Activated naive CD4-positive, alpha-beta T cell (primary cell): ENCODE measurements around the gene EDN2.

Experiments
- DNase-seq, 4 experiments: peaks; one replicate each; lab custom pipeline; 2025; lab: John Stamatoyannopoulos, UW

EDN2 gene

GRCh38 chr1:41498391-41498790 is 13.9 kb upstream of the EDN2 start:
- no peak for DNase-seq

DNA sequence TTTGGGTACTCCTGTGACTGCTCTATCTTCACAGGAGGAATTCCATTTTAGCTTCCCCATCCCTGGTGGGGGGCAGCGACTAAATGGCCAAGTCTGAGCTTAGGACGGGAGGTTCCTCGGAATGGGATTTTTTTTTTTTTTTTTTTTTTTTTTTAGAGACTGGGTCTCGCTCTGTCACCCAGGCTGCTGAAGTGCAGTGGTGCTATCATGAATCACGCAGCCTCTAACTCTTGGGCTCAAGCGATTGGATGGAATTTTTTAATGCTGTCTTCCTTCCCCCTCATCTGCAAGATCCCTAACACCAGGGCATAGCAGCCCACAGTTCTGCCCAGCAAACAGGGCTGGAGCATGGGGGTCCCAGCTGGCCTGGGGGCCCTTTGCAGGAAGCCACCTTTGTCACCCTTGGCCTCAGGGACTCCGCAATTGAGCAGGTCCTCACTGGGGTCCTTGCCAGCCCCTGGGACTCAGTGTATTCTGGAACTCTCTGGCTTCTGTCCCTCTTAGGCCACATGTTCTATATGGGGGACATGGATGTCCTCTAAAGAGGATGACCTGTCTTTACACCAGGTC is 13.1 kb upstream of the EDN2 start:
- DNase-seq, result no peak

- DNase-seq, result no peak
These were observed 12.6 kb upstream of the EDN2 start for GRCh38 chr1:41497056-41497440.

DNA sequence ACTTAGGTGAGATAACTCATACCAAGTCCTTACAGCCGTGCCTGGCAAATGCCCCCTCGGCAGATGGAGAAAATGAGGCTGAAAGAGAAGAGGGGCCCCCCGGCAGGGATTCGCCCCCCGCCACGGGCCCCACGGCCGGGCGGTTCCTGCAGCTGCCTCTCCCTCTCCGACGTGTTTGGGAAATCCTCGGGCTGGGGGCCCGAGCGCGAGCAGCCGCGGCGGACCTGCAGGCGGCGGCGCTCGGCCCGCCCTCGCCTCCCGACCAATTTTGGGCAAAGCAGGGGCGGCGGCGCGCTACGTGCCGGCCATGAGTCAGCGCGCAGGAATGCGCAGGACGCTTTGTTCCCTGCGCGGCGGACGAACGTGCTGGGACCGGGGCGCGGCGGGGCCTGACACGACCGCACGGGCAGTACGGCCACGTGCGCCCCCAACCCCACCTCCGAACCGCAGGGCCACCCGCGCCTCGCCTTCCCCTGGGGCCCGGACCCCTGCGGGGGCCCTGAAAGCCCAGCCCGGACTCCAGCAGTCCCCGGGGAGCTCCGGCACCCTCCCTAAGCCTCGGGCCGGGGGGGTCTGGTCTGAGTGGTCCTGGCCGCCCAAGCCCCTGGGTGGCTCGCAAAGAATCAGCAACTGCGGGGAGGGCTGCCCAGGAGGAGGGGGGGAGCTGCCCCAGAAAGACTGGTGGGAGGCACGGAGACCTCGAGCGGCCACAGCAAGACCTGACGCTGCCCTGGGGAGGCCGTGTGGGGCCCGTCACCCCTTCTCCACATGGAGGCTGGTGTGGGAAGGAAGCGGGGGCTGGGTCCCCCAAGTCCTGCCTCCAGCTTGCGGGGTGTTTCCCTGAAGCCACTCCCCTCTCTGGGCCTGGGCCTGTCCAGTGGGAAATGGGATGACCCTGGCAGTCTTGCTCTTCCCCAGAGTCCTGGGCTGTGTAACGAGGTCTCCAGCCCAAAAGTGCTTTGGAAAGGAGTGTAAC is 11.9 kb upstream of the EDN2 start:
- DNase-seq, result no peak

DNA sequence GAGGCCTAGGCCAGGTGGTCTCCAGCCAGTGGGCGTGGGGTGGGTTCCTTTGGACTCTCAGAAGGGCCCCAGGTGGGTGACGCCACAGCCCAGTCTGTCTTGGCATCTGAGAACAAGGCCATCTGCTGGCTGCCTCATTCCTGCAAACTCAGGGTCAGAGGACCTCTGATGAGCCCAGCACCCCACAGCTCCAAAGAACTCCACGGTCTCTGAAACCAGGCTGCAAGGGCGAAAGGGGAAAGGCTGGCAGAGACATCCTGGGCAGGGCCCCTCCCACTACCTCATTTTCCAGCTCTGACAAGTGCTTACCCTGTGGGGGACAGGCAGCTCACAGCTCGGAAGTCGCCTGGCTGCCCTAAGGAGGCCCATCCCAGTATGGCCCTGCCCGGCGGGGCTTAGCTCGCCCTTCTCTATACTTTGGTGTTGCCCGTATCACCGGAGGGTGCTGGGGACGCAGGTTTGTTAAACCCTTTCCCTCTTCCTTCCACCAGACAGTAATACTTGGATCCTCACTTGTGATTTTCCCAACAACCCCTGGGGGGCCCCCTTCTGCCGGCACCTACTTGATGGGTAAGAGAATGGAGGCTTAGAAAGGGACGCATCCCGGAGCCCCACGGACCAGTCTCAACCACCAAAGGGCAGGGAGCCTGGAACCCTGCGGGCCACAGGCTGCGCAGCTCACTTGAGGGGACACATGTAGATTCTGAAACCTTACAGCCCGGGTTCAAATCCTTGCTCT is 10.9 kb upstream of the EDN2 start:
- DNase-seq, result no peak

- no peak for DNase-seq
These were observed 10.1 kb upstream of the EDN2 start for GRCh38 chr1:41494351-41495209.

GRCh38 chr1:41493626-41494350 is 9.3 kb upstream of the EDN2 start:
- no peak for DNase-seq

DNA sequence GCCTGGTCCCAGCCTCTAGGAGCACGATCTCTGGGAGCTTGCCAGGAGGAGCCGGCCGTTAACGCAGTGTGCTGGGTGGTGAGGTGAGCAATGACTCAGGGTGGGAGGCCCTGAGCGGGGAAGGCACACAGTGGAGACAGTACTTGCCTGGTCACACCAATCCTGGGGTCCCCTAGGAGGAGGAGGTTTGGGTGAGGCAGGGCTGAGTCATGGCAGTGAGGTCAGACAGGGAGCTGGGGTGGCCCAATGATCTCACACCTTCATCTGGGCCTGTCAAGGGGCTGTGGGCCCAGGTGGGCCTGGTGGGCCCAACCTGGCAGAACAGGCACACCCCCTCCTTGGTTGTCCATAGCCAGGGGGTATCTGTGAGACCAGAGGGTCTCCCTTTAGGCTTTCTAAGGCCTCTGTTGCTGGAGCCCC is 8.6 kb upstream of the EDN2 start:
- no peak for DNase-seq

GRCh38 chr1:41492341-41492848 is 7.9 kb upstream of the EDN2 start:
- DNase-seq, result no peak

- no peak for DNase-seq
These were observed 6.4 kb upstream of the EDN2 start for GRCh38 chr1:41490911-41491310.

GRCh38 chr1:41489561-41489960 is 5.1 kb upstream of the EDN2 start:
- no peak for DNase-seq

DNA sequence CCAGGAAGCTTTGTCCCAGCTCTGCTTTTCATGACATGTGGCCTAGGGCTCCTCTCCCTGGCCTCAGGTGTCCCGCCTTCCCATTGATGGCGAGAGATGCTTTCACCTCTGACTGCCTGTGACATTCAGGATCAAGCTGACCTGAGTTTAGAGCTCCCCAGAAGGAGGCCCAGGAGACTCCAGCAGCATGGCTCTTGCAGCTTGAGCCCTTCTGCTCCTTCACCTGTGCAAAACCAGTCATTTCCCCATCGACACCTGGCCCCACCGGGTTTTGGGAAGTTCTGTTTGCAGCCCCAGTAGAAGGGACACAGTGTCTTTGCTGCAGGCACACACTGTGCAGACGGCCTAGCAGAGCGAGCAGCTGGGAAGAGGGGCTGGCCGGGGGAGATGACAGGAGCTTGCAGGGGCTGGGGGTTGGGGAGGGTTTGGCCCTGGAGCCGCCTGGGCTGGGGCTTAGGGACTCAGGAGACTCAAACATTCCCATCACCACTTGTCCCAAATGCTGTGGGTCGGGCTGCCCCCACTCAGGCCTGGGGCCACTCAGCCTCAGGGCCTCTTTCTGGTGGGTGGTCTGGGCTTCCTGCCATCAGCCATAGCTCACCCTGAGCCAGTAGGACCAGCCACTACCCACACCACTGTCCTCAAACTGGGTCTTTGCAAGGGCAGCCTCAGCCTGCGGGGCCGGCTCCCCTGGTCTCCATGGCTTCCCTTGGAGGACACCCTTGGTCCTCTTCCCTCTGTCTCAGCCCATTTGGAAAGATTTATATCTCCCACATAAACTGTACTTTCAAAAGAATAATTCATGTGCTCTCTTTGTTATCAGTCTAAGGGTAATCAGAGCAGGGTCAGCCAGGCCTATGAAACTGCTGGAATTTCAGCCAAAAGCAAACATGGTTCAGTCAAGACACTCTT is 3.8 kb upstream of the EDN2 start:
- no peak for DNase-seq

DNA sequence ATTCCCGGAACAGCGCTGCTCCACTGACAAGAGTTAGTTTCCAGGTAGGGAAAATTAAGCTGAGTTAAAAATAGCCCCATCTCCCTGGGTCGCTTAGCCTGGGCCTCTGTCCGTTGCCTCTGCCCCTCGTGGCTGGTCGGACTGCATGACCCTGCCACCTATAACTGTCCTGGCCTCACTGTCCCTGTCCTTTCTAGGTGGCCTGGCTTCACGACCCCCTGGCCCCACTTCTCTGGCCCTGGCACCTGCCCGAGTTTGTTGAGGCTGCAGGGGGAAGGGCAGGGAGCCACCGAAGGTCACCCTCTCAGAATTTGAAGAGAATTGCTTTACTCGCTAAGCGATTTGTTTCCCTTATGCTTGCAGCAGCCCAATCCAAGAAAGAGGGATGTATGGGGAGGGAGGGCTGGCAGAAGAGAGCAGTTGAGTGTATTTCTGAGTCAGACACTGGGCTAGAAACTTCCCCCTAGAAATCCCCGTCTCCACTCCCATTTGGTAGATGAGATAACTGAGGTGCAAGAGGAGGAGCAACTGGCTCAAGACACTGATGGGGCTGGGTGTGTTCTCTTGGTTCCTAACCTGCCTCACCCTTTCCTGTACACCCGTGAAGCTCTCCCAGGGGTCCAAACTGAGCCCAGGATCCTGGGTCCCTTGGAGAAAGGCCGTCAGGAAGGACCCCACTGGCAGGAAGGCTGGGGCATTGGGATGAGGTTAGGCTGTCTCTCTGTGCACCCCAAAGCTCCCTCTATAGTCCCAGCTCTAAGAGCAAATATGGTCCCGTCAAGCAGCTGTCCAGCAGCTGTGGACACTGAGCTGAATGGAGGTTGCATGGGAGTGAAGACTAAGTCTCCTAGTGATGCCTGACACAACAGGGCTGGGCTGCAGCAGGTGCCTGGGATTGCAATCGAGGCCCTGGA is 2.9 kb upstream of the EDN2 start:
- no peak for DNase-seq

- DNase-seq, result no peak
These were observed 2.1 kb upstream of the EDN2 start for GRCh38 chr1:41486371-41487125.

DNA sequence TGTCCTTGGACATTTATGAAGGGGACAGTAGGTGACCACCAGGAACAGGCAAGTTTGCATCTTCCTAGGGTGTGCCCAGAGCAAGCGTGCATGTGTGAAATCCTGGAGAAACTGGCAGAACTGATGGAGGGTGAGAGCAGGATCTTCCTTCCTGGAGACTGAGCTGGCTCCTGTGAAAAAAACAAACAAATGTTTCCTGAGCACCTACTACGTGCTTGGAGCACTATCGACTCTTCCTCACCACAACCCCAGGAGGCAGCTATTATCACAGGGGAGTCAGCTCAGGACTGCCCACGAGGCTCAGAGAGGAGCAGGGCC is 1.5 kb upstream of the EDN2 start:
- DNase-seq, result no peak

- DNase-seq, result no peak
These were observed 1.1 kb upstream of the EDN2 start for GRCh38 chr1:41485605-41486004.

GRCh38 chr1:41483960-41484401 is 502 bp downstream of the EDN2 start:
- DNase-seq, result no peak
